GM19099 (cell line): ENCODE measurements around the gene RTP5.

ENCODE experiments used
- POLR2A ChIP-seq: IDR thresholded peaks from 3 replicates; pipeline ENCODE4 v1.6.1; 2011; ENCODE audit warnings: low read depth; ENCODE audit not compliant: insufficient read length; ENCODE audit errors: extremely low read depth

RTP5 gene

DNA sequence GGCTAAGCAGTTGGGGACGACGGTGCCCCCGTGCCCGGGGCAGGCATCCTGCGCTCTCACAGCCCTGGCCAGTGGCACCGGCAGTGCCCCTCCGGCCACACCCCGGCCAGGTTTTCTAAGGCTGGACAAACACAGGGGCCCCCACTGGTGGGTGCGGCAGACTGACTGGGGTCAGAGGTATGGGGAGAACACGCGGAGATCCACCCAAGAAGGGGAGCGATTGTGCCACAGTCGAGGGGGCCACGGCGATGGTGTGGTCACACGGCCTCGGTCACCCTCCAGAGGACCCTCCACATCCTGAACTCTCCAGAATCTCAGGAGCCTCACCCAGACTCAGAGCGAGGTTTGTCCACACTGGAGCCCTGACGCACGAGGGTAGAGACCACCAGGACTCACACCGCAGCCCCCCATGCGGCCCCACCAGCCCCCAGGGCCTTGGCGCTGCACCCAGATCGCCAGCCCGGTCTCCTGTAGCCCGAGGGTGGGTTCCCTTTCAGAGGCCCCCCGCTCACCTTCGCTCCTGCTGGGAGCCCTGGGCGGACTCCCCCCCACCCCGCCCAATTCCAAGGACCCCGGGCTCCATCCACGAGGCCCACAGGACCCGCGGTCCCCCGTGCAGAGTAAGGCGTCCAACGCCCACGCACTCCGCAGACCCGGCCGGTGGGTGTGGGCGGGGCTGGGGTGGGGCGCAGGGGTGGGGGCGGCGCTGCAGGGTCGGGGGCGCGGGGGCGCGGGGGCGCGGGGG is 26.0 kb upstream of the RTP5 start:
- TF ChIP-seq POLR2A, result no peak

- TF ChIP-seq POLR2A, result peak; percentile 44
Measured at GRCh38 chr2:241844066-241844728, 25.3 kb upstream of the RTP5 start.

- no peak for TF ChIP-seq POLR2A
Measured at GRCh38 chr2:241844831-241845578, 24.5 kb upstream of the RTP5 start.

- no peak for TF ChIP-seq POLR2A
Measured at GRCh38 chr2:241846406-241846805, 23.1 kb upstream of the RTP5 start.

GRCh38 chr2:241848761-241849615 is 20.5 kb upstream of the RTP5 start:
- no peak for TF ChIP-seq POLR2A

DNA sequence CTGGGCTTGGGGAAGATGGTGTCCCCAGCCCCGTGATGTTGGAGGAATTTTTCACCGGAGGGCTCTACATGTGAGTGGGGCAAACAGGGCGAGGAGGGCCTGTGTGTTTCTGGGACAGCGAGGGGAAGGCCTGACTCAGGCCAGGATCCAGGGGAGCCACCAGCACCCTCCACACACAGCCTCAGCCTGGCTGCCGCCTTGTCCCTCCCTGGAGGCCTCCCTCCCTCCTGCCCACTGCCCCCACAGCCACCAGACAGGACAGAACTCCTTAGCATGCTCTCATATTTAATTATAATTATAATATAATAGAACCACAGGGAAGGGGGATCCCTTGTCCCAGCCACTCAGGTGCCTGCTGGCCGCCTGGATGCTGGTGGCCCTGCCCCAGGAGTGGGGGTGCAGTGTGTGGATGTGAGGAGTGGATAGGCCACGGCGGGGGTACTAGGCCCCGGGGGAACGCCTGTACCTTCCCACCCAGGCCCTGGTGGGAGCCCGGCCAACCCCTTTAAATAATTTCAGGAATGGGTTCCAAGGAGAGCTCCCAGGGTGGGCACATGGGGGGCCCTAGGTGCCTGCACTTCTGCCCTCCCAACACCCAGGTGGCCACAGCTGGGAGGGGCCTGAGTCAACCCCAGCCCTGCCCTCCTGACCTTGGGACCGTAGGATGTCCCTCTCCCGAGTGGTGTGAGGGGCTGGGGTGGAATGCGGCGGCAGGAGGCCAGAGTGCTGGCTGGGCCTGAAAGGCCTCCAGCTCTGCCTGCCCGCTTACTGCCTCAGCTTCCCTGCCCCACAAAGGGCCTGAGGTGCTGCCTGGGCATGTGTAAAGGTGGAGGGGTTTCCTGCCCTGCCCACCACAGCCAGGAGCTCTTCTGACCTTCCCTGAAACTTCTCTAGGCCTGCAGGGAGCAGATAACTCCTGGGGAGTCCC is 19.6 kb upstream of the RTP5 start:
- no peak for TF ChIP-seq POLR2A

DNA sequence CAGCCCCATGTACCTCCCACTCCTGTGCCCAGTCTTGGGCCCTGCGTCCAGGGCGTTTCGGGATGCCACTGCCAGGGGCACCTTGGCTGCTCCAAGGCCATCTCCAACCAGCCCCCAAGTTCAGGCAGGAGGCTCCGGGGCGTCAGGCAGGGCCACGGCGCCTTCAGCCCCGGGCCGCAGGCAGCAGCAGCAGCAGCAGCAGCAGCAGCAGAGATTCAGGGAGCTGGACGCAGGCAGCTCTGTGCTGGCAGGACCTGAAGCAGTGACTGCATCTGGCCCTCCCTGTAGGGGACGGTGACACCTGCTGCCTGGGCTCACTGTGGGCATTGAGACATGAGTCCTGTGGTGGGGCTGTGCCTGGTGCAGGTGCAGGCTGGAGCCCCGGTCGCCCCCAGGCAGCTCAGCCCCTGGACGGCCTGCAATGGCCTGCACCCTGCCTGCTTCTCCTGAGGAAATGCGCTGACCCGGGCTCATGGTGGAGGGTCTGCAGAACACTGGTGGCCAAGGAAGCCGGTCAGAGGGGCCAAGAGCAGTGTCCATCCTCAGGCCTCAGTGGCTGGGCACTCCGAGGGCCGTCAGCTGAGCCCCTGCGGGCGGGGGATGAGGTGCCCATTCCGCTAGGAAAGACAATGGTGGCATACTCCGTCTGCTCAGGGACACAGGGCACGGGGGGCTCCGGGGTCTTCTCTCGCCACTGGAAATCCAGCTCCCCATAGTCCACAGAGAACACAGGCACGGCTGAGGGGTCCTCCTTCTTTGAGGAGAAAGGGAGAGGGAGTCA is 18.8 kb upstream of the RTP5 start:
- TF ChIP-seq POLR2A, result no peak

DNA sequence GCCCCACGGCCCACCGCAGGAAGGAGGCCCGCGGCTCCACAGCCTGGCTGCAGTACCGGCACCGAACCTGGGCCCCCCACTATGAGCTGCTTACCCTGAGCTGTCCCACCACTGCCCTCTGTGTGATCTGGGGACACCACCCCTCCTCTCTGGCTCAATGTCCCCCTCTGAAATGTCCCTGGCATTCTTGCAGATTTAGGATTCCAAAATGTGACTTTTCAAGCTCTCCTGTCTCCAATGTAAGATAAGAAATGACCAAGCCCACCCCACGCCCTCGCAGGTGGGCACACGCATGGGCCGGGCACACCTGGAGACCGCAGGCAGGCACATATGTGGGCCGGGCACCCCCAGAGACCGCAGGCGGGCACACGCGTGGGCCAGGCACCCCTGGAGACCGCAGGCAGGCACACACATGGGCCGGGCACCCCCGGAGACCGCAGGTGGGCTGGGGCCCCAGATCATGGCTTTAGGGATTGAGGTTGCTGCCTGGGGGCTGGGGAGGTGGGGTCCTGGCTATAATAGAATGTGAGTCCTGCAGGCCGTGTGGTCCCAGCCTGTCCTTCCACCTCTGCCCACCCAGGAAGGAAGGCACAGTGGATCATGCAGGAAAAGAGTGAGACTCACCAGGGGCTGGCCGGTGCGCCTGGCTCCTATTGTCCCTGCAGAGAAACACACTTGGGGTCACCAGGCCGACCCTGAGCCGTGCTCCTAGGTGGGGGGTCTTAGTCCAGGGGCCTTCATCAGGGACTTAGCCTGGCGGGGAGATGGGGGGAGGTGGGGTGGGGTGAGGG is 18.0 kb upstream of the RTP5 start:
- no peak for TF ChIP-seq POLR2A

DNA sequence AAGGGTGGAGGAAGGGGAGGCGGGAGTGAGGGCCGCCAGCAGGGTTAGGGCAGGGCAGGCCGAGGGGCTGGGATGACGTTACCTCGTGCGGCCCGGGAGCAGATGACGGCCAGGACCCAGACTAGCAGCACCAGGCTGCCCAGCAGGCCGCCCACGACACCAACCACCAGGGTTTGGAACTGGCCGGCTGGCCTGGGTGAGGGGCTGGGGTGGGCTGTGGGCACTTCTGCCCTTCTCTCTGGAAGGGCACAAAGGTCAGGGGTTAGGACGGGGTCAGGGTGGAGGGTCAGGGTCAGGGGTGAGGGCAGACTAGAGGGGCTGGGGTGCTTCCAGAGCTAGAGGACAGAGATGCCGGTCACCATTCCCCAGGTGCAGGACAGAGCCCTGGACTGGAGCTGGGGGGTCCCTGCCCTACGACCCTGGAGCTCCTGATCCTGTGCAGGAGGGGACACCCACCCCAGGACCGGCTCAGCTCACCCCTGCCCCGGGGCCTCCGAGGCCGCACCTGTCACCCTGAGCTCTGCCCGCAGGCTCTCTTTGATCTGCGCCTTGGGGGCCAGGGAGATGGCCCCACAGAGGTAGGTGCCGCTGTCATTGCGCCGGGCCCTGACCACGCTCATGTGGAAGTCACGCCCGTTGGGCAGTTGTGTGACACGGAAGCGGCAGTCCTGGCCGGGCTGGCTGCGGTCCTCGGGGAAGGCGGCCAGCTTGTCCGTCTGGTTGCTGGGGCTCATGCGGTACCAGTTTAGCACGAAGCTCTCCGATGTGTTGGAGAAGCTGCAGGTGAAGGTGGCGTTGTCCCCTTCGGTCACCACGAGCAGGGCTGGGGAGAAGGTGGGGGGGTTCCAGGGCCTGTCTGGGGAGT is 17.2 kb upstream of the RTP5 start:
- no peak for TF ChIP-seq POLR2A

GRCh38 chr2:241852981-241853631 is 16.4 kb upstream of the RTP5 start:
- TF ChIP-seq POLR2A, result no peak
